Breast epithelium (tissue), 4 donors: Measurements from ENCODE around the gene MRPS6. TPM values are rescaled to one million over a fixed set of nuclear protein-coding genes. Genes with fewer than 3 reads are reported as not detected.

Experiments used
- DNase-seq, 2 donors: peaks; one replicate each; pipeline ENCODE4 v3.0.0-alpha.2; 2019; ENCODE audit warnings: low spot score in 2 of 2
- H3K27ac ChIP-seq, 2 donors: fragments of 200-600 bp; sonication (generic) in 1 of 2; one replicate each; pipeline ENCODE4 v1.5.1; 2016 to 2019; ENCODE audit warnings: mild to moderate bottlenecking in 1 of 2
- H3K27me3 ChIP-seq, 2 donors: fragments of 200-600 bp; sonication (generic) in 1 of 2; one replicate each; pipeline versions ENCODE4 v1.5.1 to v1.6.0; 2017 to 2019; ENCODE audit warnings: control low read depth in 1 of 2, mild to moderate bottlenecking in 1 of 2
- H3K36me3 ChIP-seq: fragments of 200-600 bp; one replicate; pipeline ENCODE4 v1.5.1; 2019
- H3K4me1 ChIP-seq, 2 donors: fragments of 200-600 bp; sonication (generic); one replicate each; pipeline ENCODE4 v1.5.1; 2016 to 2019; ENCODE audit warnings: control low read depth in 1 of 2
- H3K4me3 ChIP-seq, 3 donors: fragments of 200-600 bp; sonication (generic); 1 replicate in 2 of 3; 2 replicates in 1 of 3; pipeline ENCODE4 v1.5.1; 2016 to 2019; ENCODE audit warnings: mild to moderate bottlenecking in 3 of 3, moderate library complexity in 2 of 3
- H3K9me3 ChIP-seq, 2 donors: fragments of 200-600 bp; sonication (generic) in 1 of 2; one replicate each; pipeline ENCODE4 v1.5.1; 2016 to 2019; ENCODE audit warnings: control low read depth in 1 of 2
- POLR2A ChIP-seq: fragments of 450-650 bp; IDR thresholded peaks from one replicate; pipeline ENCODE4 v1.6.1; 2016; ENCODE audit warnings: antibody characterized with exemption, mild to moderate bottlenecking, moderate library complexity
- POLR2AphosphoS5 ChIP-seq, 3 donors: sonication (generic); formaldehyde crosslinking; IDR thresholded peaks; one replicate each; pipeline ENCODE4 v1.6.1; 2017; ENCODE audit warnings: antibody characterized with exemption in 3 of 3
- intact Hi-C: fragments of 100-400 bp; cut with DNase I; formaldehyde crosslinking; loops from one replicate; pipeline ENCODE4 v1.15.1; 2023; ENCODE audit warnings: low total_unique reads
- total RNA-seq, 3 donors: library from RNA; depleted of rRNA; stranded (reverse); fragments of >200 nt; gene quantifications; one replicate each; pipeline ENCODE4 v1.1.0, GENCODE V29; 2016
- TF ChIP-seq, protein P1 (sequence below), 3 donors: fragments of 450-650 bp; IDR thresholded peaks; one replicate each; pipeline ENCODE4 v1.5.1; 2016 to 2017; ENCODE audit warnings: antibody characterized with exemption in 3 of 3, mild to moderate bottlenecking in 3 of 3, moderate library complexity in 3 of 3

MRPS6 gene
- total RNA-seq, 3 donors from 2014 or later: 22.3 to 40.6 (median 26.5) TPM

DNA sequence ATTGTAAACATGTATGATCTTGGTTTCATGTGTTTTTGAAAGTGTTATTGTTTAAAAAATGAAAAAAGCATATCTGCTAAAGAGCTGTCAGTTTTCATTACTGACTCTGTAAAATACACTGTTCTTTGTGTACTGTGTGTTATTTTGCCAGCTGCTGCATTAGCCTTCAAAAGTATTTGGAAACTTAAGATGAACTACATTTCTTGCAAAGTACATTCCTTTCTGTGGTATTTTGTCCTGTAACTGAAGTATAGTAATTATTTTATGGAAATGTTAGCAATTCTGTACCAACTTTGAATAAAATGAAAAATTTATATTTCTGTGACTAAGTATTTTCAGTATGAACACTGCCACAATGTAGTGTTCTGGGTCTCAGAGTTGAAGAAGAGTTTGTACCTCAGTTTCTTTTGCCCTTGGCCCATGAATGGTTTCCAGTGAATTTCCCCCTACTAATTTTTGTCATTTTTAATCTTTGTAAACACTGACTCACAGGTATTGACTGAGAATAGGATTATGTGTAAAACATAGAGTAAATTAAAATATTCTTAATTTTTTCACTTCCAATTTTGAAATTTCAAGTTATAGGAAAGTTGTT lies 32.7 kb downstream of the MRPS6 start:
- no peak overlapping the region for H3K27ac ChIP-seq
- H3K27me3 ChIP-seq: no peaks in the 10 kb centered on the region
- intact Hi-C loops: no loop called here
- no peaks in the 10 kb centered on the region for H3K36me3 ChIP-seq
- no peaks in the 10 kb centered on the region for H3K9me3 ChIP-seq
- no peak overlapping the region for H3K4me3 ChIP-seq
- no peak for DNase-seq
- TF ChIP-seq POLR2AphosphoS5 (IDR thresholded peaks at IDR 0.05): no peak
- no peak for TF ChIP-seq POLR2A
- no peaks in the 10 kb centered on the region for H3K4me1 ChIP-seq

DNA sequence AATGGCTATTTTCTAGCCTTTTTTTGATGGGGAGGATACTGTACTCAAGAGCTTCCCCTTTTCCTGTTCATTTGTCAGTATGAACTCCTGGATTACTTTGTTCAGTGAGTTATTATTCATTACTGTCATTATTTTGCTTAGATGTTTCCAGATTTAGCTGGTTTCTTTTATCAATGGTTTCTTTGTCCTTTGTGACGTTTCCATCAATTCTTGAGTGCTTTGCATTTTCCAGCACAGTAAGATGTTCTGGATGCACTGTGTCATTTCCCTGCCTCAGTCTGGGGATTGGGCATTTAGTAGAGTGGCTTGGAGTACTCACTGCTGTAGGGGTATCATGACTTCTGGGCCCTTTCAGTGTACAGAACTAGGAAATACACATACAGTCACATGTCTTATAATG lies 34.2 kb downstream of the MRPS6 start:
- Histone ChIP-seq H3K27ac (no peak overlapping the region), H3K36me3 (no peaks in the 10 kb centered on the region), H3K4me3 (no peak overlapping the region), H3K9me3 (no peaks in the 10 kb centered on the region), H3K27me3 (no peaks in the 10 kb centered on the region), H3K4me1 (no peaks in the 10 kb centered on the region)
- intact Hi-C loops: no loop called here
- DNase-seq: no peak
- TF ChIP-seq POLR2AphosphoS5 (IDR thresholded peaks at IDR 0.05) (no peak), POLR2A (no peak)
- TF ChIP-seq, protein P1, sequence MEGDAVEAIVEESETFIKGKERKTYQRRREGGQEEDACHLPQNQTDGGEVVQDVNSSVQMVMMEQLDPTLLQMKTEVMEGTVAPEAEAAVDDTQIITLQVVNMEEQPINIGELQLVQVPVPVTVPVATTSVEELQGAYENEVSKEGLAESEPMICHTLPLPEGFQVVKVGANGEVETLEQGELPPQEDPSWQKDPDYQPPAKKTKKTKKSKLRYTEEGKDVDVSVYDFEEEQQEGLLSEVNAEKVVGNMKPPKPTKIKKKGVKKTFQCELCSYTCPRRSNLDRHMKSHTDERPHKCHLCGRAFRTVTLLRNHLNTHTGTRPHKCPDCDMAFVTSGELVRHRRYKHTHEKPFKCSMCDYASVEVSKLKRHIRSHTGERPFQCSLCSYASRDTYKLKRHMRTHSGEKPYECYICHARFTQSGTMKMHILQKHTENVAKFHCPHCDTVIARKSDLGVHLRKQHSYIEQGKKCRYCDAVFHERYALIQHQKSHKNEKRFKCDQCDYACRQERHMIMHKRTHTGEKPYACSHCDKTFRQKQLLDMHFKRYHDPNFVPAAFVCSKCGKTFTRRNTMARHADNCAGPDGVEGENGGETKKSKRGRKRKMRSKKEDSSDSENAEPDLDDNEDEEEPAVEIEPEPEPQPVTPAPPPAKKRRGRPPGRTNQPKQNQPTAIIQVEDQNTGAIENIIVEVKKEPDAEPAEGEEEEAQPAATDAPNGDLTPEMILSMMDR (IDR thresholded peaks at IDR 0.05): no peak

DNA sequence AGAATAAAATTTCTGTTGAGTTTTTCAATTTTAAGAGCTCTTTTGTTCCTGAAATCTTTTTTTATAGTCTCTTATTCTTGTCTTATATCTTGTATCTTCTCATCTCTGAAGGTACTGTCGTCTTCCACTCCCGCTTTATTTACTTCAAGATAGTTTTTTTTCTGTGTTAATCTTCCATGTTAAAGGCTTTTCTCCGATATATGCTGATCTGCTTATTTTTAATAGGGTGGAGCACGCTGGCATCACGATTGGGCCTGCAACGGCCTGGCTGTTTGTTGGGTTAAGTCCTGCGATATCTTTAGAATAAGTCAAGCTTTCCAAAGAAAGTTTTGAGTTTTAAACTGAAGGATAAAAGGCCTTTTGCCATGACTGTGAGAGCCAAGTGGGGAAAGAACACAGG lies 35.7 kb downstream of the MRPS6 start:
- no peak overlapping the region for H3K27ac ChIP-seq
- no peak overlapping the region for H3K4me3 ChIP-seq
- H3K27me3 ChIP-seq: no peaks in the 10 kb centered on the region
- H3K4me1 ChIP-seq: no peaks in the 10 kb centered on the region
- H3K9me3 ChIP-seq: no peaks in the 10 kb centered on the region
- no peak for TF ChIP-seq POLR2A
- TF ChIP-seq, protein P1 (IDR thresholded peaks at IDR 0.05): no peak
- intact Hi-C loops: no loop called here
- H3K36me3 ChIP-seq: no peaks in the 10 kb centered on the region
- DNase-seq: no peak

DNA sequence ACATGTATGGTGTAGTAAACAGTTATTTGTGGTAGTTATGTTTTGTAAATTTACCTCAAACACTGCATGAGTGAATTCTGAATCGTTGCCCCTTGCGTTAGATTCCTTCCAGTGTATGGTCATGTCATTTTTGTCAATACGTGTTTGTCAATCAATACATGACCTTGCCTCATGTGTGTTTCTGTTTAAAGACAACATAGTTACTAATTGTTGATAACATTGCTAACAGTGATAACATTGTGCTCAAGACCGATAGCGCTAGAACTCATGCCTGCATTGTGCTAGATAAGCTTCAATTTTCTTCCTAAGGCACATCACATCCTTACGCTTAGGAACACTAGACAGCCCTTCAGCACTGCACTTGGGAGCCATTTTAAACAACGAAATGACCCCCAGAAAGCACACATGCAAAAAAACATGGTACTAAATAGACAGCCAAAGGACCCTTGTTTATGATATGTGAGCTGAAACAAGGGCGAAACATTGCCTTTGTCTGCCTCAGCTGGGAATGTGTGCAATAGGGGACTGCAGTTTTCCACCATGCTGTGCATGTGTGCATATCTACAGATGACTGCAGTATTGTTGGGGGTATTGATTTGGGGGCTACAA lies 37.3 kb downstream of the MRPS6 start:
- no peaks in the 10 kb centered on the region for H3K9me3 ChIP-seq
- no peaks in the 10 kb centered on the region for H3K4me1 ChIP-seq

DNA sequence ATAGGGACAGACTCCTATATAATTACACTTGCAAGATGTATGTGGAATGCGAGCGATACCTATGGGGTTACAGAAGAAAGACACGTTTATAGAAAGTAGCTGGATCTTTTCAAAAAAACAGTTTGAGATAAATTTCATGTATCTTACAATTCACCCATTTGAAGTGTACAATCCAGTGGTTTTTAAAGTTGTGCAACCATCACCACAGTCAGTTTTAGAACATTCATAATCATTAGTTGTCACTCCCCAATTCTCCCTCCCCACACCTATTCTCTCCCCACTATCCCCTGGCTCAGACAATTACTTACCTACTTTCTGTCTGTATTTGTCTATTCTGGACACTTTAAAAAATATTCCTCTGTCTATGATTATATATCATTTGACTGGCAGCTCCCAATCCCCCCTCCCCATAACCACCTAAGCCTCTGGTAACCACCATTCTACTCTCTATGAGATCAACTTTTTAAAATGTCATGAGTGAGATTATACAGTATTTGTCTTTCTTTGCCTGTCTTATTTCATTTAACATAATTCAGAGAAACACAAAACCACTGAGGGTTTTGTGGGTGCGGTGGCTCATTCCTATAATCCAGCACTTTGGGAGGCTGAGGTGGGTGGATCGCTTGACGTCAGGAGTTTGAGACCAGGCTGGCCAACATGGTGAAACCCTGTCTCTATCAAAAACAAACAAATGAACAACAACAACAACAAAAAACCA lies 39.1 kb downstream of the MRPS6 start:
- no peaks in the 10 kb centered on the region for H3K36me3 ChIP-seq
- no peaks in the 10 kb centered on the region for H3K9me3 ChIP-seq
- no peaks in the 10 kb centered on the region for H3K27me3 ChIP-seq
- intact Hi-C loops: no loop called here
- no peak overlapping the region for H3K27ac ChIP-seq
- DNase-seq: no peak
- TF ChIP-seq POLR2A: no peak
- TF ChIP-seq, protein P1 (IDR thresholded peaks at IDR 0.05): no peak
- H3K4me3 ChIP-seq: no peak overlapping the region
- no peaks in the 10 kb centered on the region for H3K4me1 ChIP-seq

More for the DNA sequence above, 37.3 kb downstream of the MRPS6 start:
- no peaks in the 10 kb centered on the region for H3K27me3 ChIP-seq
- no peaks in the 10 kb centered on the region for H3K36me3 ChIP-seq
- DNase-seq: no peak
- no peak overlapping the region for H3K4me3 ChIP-seq
- H3K27ac ChIP-seq: no peak overlapping the region
- intact Hi-C loops: no loop called here
- TF ChIP-seq, protein P1 (IDR thresholded peaks at IDR 0.05): no peak
- no peak for TF ChIP-seq POLR2AphosphoS5 (IDR thresholded peaks at IDR 0.05)
- TF ChIP-seq POLR2A: no peak
